Muscle of leg (tissue), 16 donors: ENCODE measurements around the gene GLE1. TPM values are rescaled to one million over a fixed set of nuclear protein-coding genes. Genes with fewer than 3 reads are reported as not detected.

ENCODE experiments used
- DNase-seq: peaks from one replicate; pipeline ENCODE4 v3.0.0; 2013
- H3K27ac ChIP-seq: one replicate; pipeline ENCODE4 v1.5.1; 2013; ENCODE audit warnings: mild to moderate bottlenecking, low read length, control low read depth
- H3K27me3 ChIP-seq: one replicate; pipeline ENCODE4 v1.6.1; 2013; ENCODE audit warnings: low read length; ENCODE audit not compliant: control insufficient read depth, insufficient read depth
- H3K36me3 ChIP-seq: one replicate; pipeline ENCODE4 v1.6.1; 2013; ENCODE audit warnings: low read length; ENCODE audit not compliant: control insufficient read depth, insufficient read depth
- H3K4me1 ChIP-seq: one replicate; pipeline ENCODE4 v1.6.1; 2013; ENCODE audit warnings: low read length; ENCODE audit not compliant: control insufficient read depth, insufficient read depth
- H3K4me3 ChIP-seq: one replicate; pipeline ENCODE4 v1.5.1; 2013; ENCODE audit warnings: low read length, control low read depth
- H3K9me3 ChIP-seq: replicated peaks from 2 replicates; pipeline ENCODE4 v1.6.1; 2013; ENCODE audit warnings: low read depth, low read length; ENCODE audit not compliant: control insufficient read depth
- WGBS: methylation state at CpG from one replicate; pipeline ENCODE4 v1.1.5; 2013; ENCODE audit warnings: missing lambda C conversion rate; ENCODE audit not compliant: insufficient coverage; 5-methylcytosine and 5-hydroxymethylcytosine counted together
- long read RNA-seq, 11 donors: transcript quantifications; one replicate each; lab custom pipeline, GENCODE V29; 2026
- polyA plus RNA-seq, 8 donors: library from polyadenylated mRNA; unstranded; fragments of 120-200 nt; gene quantifications; one replicate each; pipeline versions ENCODE4 v1.2.1 to v1.2.3, GENCODE V29; 2013; ENCODE audit warnings: inconsistent platforms in 1 of 8, low replicate concordance in 1 of 8; ENCODE audit not compliant: insufficient read length in 8 of 8, insufficient read depth in 1 of 8
- total RNA-seq: library from RNA; stranded (reverse); fragments of 120-200 nt; gene quantifications from one replicate; pipeline ENCODE4 v1.2.4, GENCODE V29; 2013

GLE1 gene
- total RNA-seq (19.6 TPM), polyA plus RNA-seq (10 to 100 TPM; 16.9 to 20.4 (median 19.7) TPM)
- long read RNA-seq, donor 1, result 0 reads
- long read RNA-seq, donor 2, result 0 reads
- long read RNA-seq, donor 3, partial matches to known transcripts, result 0 of 2 reads
- long read RNA-seq, donor 3, other reads (novel, unspliced or antisense), result 0 of 2 reads
- long read RNA-seq, donor 4, partial matches to known transcripts, result 0 of 1 reads
- long read RNA-seq, donor 4, other reads (novel, unspliced or antisense), result 0 of 1 reads
- long read RNA-seq, donor 5, partial matches to known transcripts, result 6 of 9 reads
- long read RNA-seq, donor 5, other reads (novel, unspliced or antisense), result 0 of 9 reads
- long read RNA-seq, donor 6, partial matches to known transcripts, result 0 of 1 reads
- long read RNA-seq, donor 6, other reads (novel, unspliced or antisense), result 0 of 1 reads
- long read RNA-seq, donor 7, partial matches to known transcripts, result 5 of 6 reads
- long read RNA-seq, donor 7, other reads (novel, unspliced or antisense), result 0 of 6 reads
- long read RNA-seq, donor 8, partial matches to known transcripts, result 5 of 7 reads
- long read RNA-seq, donor 8, other reads (novel, unspliced or antisense), result 0 of 7 reads
- long read RNA-seq, donor 9, partial matches to known transcripts, result 0 of 1 reads
- long read RNA-seq, donor 9, other reads (novel, unspliced or antisense), result 0 of 1 reads
- long read RNA-seq, donor 10, partial matches to known transcripts, result 0 of 3 reads
- long read RNA-seq, donor 10, other reads (novel, unspliced or antisense), result 0 of 3 reads
- long read RNA-seq, donor 11, partial matches to known transcripts, result 0 of 2 reads
- long read RNA-seq, donor 11, other reads (novel, unspliced or antisense), result 0 of 2 reads

GRCh38 chr9:128504485-128505413, at the start of gene GLE1:
Gene GLE1, plus strand, starts transcription at chr9:128504719. Its CDS starts 87 bp downstream, at chr9:128504806.
- WGBS, result under 1% methylated on average over 59 of the region's 64 CpGs
- Histone ChIP-seq H3K27ac (peak within 1 kb of the TSS; percentile 90), H3K4me3 (peak within 1 kb of the TSS; percentile 93), H3K27me3 (no peaks in the 10 kb centered on the region), H3K9me3 (no peaks in the 10 kb centered on the region), H3K36me3 (peaks cover 21% of the 10 kb centered on the region), H3K4me1 (peaks cover 14% of the 10 kb centered on the region)
- DNase-seq, result peak; percentile 96

GRCh38 chr9:128454991-128455390, 49.5 kb upstream of the GLE1 start:
- Histone ChIP-seq H3K27me3 (no peaks in the 10 kb centered on the region), H3K4me3 (no peak overlapping the region), H3K4me1 (peaks cover 12% of the 10 kb centered on the region), H3K9me3 (no peaks in the 10 kb centered on the region), H3K27ac (no peak overlapping the region), H3K36me3 (peaks cover 11% of the 10 kb centered on the region)
- no peak for DNase-seq
- 87% methylated on average over 13 of the region's 14 CpGs for WGBS

- DNase-seq, result peak; percentile 99
- no peaks in the 10 kb centered on the region for H3K9me3 ChIP-seq
- no peaks in the 10 kb centered on the region for H3K27me3 ChIP-seq
- peaks cover 12% of the 10 kb centered on the region for H3K4me1 ChIP-seq
- H3K4me3 ChIP-seq, result peak within 1 kb of the TSS; percentile 88
- peak within 1 kb of the TSS; percentile 90 for H3K27ac ChIP-seq
- WGBS, result under 1% methylated on average over 82 of the region's 82 CpGs
- peaks cover 21% of the 10 kb centered on the region for H3K36me3 ChIP-seq
Observed at GRCh38 chr9:128455849-128456612, 48.5 kb upstream of the GLE1 start, which contains the start of gene ODF2. Gene ODF2, plus strand, starts transcription at chr9:128456006. Its CDS starts 86 bp downstream, at chr9:128456092.

GRCh38 chr9:128456613-128457061, 47.9 kb upstream of the GLE1 start:
- peak overlapping the region; percentile 88 for H3K4me3 ChIP-seq
- no peaks in the 10 kb centered on the region for H3K9me3 ChIP-seq
- under 1% methylated on average over 48 of the region's 48 CpGs for WGBS
- peaks cover 12% of the 10 kb centered on the region for H3K4me1 ChIP-seq
- peak; percentile 87 for DNase-seq
- peaks cover 23% of the 10 kb centered on the region for H3K36me3 ChIP-seq
- peak overlapping the region; percentile 84 for H3K27ac ChIP-seq
- no peaks in the 10 kb centered on the region for H3K27me3 ChIP-seq

GRCh38 chr9:128457207-128457606, 47.3 kb upstream of the GLE1 start:
- Histone ChIP-seq H3K9me3 (no peaks in the 10 kb centered on the region), H3K4me1 (peaks cover 12% of the 10 kb centered on the region), H3K27ac (no peak overlapping the region), H3K4me3 (peak overlapping the region; percentile 88), H3K27me3 (no peaks in the 10 kb centered on the region), H3K36me3 (peaks cover 23% of the 10 kb centered on the region)
- 25% methylated on average over 10 of the region's 14 CpGs for WGBS
- DNase-seq, result peak; percentile 40

GRCh38 chr9:128459011-128459410, 45.5 kb upstream of the GLE1 start:
- WGBS, result 83% methylated on average over 1 of the region's 3 CpGs
- Histone ChIP-seq H3K36me3 (peaks cover 32% of the 10 kb centered on the region), H3K9me3 (no peaks in the 10 kb centered on the region), H3K4me1 (peaks cover 12% of the 10 kb centered on the region), H3K4me3 (no peak overlapping the region), H3K27ac (no peak overlapping the region), H3K27me3 (no peaks in the 10 kb centered on the region)
- DNase-seq, result no peak

- WGBS, result 85% methylated on average over 4 of the region's 7 CpGs
- peaks cover 49% of the 10 kb centered on the region for H3K36me3 ChIP-seq
- H3K4me3 ChIP-seq, result no peak overlapping the region
- DNase-seq, result no peak
- H3K27ac ChIP-seq, result no peak overlapping the region
- no peaks in the 10 kb centered on the region for H3K9me3 ChIP-seq
- no peaks in the 10 kb centered on the region for H3K27me3 ChIP-seq
- H3K4me1 ChIP-seq, result no peaks in the 10 kb centered on the region
Observed at GRCh38 chr9:128469070-128469469, 35.4 kb upstream of the GLE1 start.

- H3K9me3 ChIP-seq, result no peaks in the 10 kb centered on the region
- peaks cover 45% of the 10 kb centered on the region for H3K36me3 ChIP-seq
- DNase-seq, result no peak
- H3K4me3 ChIP-seq, result no peak overlapping the region
- WGBS, result 60% methylated on average over 1 of the region's 5 CpGs
- no peaks in the 10 kb centered on the region for H3K4me1 ChIP-seq
- no peak overlapping the region for H3K27ac ChIP-seq
- no peaks in the 10 kb centered on the region for H3K27me3 ChIP-seq
Observed at GRCh38 chr9:128470560-128470959, 34.0 kb upstream of the GLE1 start.

GRCh38 chr9:128473104-128473503, 31.4 kb upstream of the GLE1 start:
- no peak overlapping the region for H3K27ac ChIP-seq
- no peaks in the 10 kb centered on the region for H3K9me3 ChIP-seq
- no peaks in the 10 kb centered on the region for H3K4me1 ChIP-seq
- no peak for DNase-seq
- 95% methylated on average over 3 of the region's 5 CpGs for WGBS
- H3K4me3 ChIP-seq, result no peak overlapping the region
- H3K36me3 ChIP-seq, result peaks cover 36% of the 10 kb centered on the region
- H3K27me3 ChIP-seq, result no peaks in the 10 kb centered on the region
